D721Med (cell line): Measurements from ENCODE around the gene MYG1.

Experiments used
- DNase-seq: peaks from one replicate; pipeline ENCODE4 v3.0.0; 2011; ENCODE audit warnings: low spot score; ENCODE audit not compliant: insufficient read length
- FAIRE-seq: peaks from 2 replicates; lab custom pipeline; 2011; peaks lifted over from hg19 to GRCh38; lab: Jason Lieb, UNC
- CTCF ChIP-seq: IDR thresholded peaks from 2 replicates; pipeline ENCODE4 v1.5.1; 2012; ENCODE audit warnings: mild to moderate bottlenecking, control low read depth; ENCODE audit not compliant: insufficient read depth; ENCODE audit errors: missing control alignments

The MYG1 gene

GRCh38 chr12:53274445-53274844 lies 25.1 kb upstream of the MYG1 start:
- no peak for DNase-seq
- TF ChIP-seq CTCF: no peak
- no peak for FAIRE-seq

GRCh38 chr12:53276511-53276910 lies 23.0 kb upstream of the MYG1 start:
- TF ChIP-seq CTCF: no peak

GRCh38 chr12:53277981-53278380 lies 21.5 kb upstream of the MYG1 start:
- no peak for TF ChIP-seq CTCF
- FAIRE-seq (no peak), DNase-seq (no peak)

More at GRCh38 chr12:53276511-53276910, 23.0 kb upstream of the MYG1 start:
- DNase-seq (no peak), FAIRE-seq (no peak)

- DNase-seq: no peak
- FAIRE-seq: no peak
- TF ChIP-seq CTCF: no peak
Observed at GRCh38 chr12:53279283-53279869, 20.1 kb upstream of the MYG1 start.

GRCh38 chr12:53279888-53280498 lies 19.5 kb upstream of the MYG1 start:
- FAIRE-seq (no peak), DNase-seq (no peak)
- no peak for TF ChIP-seq CTCF

GRCh38 chr12:53286448-53286847 lies 13.0 kb upstream of the MYG1 start:
- DNase-seq: no peak
- FAIRE-seq: no peak
- no peak for TF ChIP-seq CTCF

- peak; percentile 66 for TF ChIP-seq CTCF
- DNase-seq (peak; percentile 68), FAIRE-seq (no peak)
Observed at GRCh38 chr12:53287741-53288216, 11.7 kb upstream of the MYG1 start.
